ENCODE data around the gene CEBPE. TPM values are rescaled to one million over a fixed set of nuclear protein-coding genes. Genes with fewer than 3 reads are reported as not detected.
"Not testable (repeated sequence)": the region's sequence is repeated elsewhere in the genome, so short reads cannot be mapped to it uniquely, and the experiment has no call there.

Gene CEBPE
- total RNA-seq, 4 donors from 2014 or later: not detected

DNA sequence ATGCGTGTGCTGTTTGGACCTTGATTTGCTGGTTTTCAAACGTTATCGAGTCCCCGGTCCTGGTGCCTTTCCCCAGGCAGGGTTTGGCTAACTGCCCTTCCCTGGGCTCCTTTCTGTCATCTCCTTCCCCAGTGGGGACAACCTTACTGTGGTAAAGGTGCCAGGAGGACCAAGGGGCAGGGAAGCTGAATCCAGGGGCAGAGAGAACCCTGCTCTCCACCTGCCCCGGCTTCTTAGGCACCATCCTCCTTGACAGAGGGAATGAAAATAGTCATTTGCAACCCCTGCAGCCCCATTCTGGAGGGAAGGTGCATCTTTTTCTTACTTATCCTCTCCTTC, 5.0 kb downstream of the CEBPE start:
- DNase-seq (ENCODE audit: low spot score in 2 of 2): peak in 1 of 2 donors; percentile 62
- intact Hi-C loops (cut with DNase I; ENCODE audit: low total_unique reads): no loop called here
- WGBS, 2 donors: 75% methylated on average over 5 of the region's 5 CpGs
- no peak overlapping the region for H3K4me3 ChIP-seq (ENCODE audit: low read depth, poor library complexity, severe bottlenecking)
- TF ChIP-seq POLR2A (IDR thresholded peaks at IDR 0.05): no peak
- TF ChIP-seq, protein P1, sequence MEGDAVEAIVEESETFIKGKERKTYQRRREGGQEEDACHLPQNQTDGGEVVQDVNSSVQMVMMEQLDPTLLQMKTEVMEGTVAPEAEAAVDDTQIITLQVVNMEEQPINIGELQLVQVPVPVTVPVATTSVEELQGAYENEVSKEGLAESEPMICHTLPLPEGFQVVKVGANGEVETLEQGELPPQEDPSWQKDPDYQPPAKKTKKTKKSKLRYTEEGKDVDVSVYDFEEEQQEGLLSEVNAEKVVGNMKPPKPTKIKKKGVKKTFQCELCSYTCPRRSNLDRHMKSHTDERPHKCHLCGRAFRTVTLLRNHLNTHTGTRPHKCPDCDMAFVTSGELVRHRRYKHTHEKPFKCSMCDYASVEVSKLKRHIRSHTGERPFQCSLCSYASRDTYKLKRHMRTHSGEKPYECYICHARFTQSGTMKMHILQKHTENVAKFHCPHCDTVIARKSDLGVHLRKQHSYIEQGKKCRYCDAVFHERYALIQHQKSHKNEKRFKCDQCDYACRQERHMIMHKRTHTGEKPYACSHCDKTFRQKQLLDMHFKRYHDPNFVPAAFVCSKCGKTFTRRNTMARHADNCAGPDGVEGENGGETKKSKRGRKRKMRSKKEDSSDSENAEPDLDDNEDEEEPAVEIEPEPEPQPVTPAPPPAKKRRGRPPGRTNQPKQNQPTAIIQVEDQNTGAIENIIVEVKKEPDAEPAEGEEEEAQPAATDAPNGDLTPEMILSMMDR (IDR thresholded peaks at IDR 0.05): no peak

DNA sequence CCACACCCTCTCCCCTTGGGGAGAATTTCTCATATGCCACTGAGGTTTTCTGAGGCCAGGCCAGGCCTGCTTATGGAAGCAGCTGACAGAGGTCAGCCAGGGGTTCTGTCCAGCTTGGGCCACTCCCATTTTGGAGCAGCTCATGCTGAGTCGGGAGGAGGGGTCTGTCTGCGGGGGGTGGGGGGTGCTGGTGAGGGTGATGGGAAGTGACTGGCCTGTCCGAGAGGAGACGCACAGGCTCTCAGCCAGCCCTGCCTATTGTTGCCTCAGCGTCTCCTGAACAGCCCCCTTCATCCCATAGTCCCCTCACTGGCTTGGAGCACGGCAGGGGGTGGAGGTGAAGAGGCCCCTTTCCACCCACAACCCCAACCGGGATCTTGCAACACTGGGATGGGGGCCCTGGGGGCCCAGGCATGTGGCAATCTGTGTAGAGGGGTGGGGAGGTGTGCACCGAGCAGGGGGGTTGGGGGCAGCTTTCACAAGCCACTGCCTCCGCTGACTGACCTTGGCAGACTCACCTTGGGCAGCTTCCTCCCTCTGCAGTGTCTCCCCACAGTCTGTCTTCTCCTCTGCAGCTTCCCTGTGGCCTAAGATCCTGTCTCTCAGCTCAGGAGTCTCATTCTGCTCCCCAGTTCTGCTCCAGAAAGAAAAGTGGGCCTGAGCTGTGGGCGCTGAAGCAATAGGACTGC, 5.5 kb downstream of the CEBPE start:
- peak in 1 of 2 donors; percentile 66 for DNase-seq (ENCODE audit: low spot score in 2 of 2)

DNA sequence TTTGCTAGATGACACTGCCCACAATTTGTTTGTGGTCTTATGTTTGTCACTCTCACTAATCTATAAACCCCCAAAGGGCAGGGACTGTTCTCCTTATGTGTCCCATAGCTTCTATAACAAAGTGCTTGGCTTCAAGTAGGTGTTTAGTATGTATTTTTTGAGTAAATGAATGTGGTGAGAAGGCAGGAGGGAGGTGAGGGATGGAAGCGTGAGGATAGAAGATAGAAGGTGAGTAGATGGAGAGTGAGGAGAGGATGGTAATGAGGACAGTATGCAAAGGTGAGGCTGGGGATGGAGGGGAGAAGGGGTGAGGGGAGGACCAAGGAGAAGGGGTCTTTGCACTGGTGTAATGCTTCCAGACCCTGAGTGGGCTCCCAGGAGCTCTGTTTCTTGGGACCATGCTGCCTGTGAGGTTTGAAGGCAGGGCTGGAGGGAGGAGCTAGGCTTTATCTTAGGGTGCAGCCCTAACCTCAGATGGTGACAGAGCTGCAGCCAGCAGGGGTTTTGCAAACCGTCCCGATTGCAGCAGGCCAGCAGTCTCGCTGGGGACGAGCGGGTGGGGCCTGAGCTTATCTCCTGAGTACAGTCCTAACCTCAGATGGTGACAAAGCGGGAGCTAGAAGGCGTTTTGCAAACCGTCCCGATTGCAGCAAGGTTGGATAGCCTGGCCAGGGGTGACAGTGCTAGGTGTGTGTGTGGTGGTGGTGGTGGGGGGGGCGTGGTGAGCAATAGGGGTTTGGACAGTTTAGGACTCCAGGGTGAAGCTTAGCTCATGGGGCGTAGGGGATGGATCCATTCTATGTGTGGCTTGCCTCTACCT, 6.5 kb downstream of the CEBPE start:
- H3K4me3 ChIP-seq (ENCODE audit: low read depth, poor library complexity, severe bottlenecking): no peak overlapping the region
- intact Hi-C loops (cut with DNase I; ENCODE audit: low total_unique reads): no loop called here
- 59 to 62% methylated on average over 12 of the region's 12 CpGs for WGBS, 2 donors
- peak in 1 of 2 donors; percentile 86 for DNase-seq (ENCODE audit: low spot score in 2 of 2)
- no peak for TF ChIP-seq POLR2A (IDR thresholded peaks at IDR 0.05)
- TF ChIP-seq, protein P1 (IDR thresholded peaks at IDR 0.05): no peak

More for the DNA sequence above, 5.5 kb downstream of the CEBPE start:
- TF ChIP-seq, protein P1 (IDR thresholded peaks at IDR 0.05): no peak
- TF ChIP-seq POLR2A (IDR thresholded peaks at IDR 0.05): no peak
- 65 to 76% methylated on average over 8 to 10 of the region's 10 CpGs for WGBS, 2 donors
- intact Hi-C loops (cut with DNase I; ENCODE audit: low total_unique reads): no loop called here
- H3K4me3 ChIP-seq (ENCODE audit: low read depth, poor library complexity, severe bottlenecking): no peak overlapping the region

DNA sequence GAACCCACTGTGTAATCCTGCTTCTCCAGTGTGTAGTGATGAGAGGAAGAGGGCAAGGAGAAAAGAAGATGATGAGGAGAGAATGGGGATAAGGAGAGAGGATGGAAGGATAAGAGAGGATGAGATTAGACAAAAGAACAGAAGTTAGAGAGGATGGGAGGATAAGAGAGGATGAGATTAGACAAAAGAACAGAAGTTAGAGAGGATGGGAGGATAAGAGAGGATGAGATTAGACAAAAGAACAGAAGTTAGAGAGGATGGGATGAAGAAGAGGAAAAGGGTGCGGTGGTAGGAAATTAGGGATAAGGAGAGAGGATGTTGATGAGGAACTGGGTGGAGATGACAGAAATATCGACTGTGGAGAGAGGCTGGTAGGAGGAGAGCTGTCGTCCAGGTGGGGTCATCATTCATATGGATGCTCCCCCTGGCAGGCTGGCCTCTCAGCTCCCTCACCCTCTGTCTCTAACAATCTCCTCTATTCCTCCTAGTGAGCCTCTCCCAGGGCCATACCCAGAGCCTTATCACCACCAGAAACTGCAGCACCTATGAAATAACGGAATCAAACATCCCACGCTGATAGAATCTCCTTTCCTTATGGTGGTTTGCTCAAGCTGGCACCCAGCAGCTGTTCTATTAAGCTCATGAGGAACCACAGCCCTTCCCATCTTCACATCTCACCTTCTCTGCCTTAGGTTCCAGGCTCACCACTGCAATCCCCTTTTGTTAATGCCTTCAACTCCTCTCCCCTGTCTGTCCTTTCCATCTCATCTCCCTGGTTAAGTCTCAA, 8.3 kb downstream of the CEBPE start:
- WGBS, 2 donors: 59 to 65% methylated on average over 5 of the region's 5 CpGs
- H3K4me3 ChIP-seq (ENCODE audit: low read depth, poor library complexity, severe bottlenecking): no peak overlapping the region
- no peak for DNase-seq (ENCODE audit: low spot score in 2 of 2)
- intact Hi-C loops (cut with DNase I; ENCODE audit: low total_unique reads): no loop called here
- TF ChIP-seq, protein P1 (IDR thresholded peaks at IDR 0.05): no peak
- no peak for TF ChIP-seq POLR2A (IDR thresholded peaks at IDR 0.05)

DNA sequence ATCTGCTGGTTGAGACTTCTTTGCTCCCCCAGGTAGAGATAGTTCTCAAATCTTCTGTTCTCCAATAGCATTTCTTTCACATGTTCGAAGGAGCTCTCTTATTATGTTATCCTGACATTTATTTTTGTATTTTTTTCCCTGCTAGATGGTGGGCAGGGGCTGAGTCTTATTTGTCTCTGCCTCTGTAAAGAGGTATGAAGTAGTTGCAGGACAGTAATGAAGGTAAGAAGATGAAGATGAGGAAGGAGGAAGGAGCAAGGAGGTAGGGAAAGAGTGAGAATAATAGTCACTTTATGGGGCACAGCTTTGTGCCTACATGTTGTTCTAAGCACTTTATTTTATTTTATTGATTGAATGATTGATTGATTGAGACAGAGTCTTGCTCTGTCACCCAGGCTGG, 9.3 kb downstream of the CEBPE start:
- intact Hi-C loops (cut with DNase I; ENCODE audit: low total_unique reads): no loop called here
- H3K4me3 ChIP-seq (ENCODE audit: low read depth, poor library complexity, severe bottlenecking): no peak overlapping the region
- DNase-seq (ENCODE audit: low spot score in 2 of 2): no peak
- no peak for TF ChIP-seq POLR2A (IDR thresholded peaks at IDR 0.05)
- TF ChIP-seq, protein P1 (IDR thresholded peaks at IDR 0.05): no peak
- WGBS, 2 donors: 93 to 97% methylated on average over 1 of the region's 1 CpG

DNA sequence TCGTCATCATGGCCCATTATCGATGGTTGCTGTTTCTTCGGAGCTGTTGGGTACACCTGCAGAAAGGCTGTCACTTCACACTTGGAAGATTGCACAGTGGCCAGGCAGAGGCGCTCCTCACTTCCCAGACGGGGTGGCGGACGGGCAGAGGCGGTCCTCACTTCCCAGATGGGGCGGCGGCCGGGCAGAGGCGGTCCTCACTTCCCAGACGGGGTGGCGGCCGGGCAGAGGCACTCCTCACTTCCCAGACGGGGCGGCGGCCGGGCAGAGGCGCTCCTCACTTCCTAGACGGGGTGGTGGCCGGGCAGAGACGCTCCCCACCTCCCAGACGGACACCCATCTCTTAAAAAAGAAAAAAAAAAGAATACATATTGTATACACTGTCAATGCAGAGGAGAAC, 10.9 kb downstream of the CEBPE start:
- H3K4me3 ChIP-seq (ENCODE audit: low read depth, poor library complexity, severe bottlenecking); intact Hi-C loops (cut with DNase I; ENCODE audit: low total_unique reads): not testable (repeated sequence)
- WGBS, 2 donors: 80 to 88% methylated on average over 24 of the region's 24 CpGs
- DNase-seq (ENCODE audit: low spot score in 2 of 2): peak in 1 of 2 donors; percentile 58

DNA sequence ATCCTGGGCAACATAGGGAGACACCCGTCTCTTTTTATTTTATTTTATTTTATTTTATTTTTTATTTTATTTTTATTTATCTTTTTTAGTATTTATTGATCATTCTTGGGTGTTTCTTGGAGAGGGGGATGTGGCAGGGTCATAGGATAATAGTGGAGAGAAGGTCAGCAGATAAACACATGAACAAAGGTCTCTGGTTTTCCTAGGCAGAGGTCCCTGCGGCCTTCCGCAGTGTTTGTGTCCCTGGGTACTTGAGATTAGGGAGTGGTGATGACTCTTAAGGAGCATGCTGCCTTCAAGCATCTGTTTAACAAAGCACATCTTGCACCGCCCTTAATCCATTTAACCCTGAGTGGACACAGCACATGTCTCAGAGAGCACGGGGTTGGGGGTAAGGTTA, 11.4 kb downstream of the CEBPE start:
- H3K4me3 ChIP-seq (ENCODE audit: low read depth, poor library complexity, severe bottlenecking); intact Hi-C loops (cut with DNase I; ENCODE audit: low total_unique reads); DNase-seq (ENCODE audit: low spot score in 2 of 2): not testable (repeated sequence)
- WGBS, 2 donors: 84 to 88% methylated on average over 4 to 5 of the region's 5 CpGs
